HEK293 (cell line): ENCODE results near the gene GJB3.

Source experiments
- CTCF ChIP-seq: fragments of 450-650 bp; formaldehyde crosslinking; IDR thresholded peaks from 2 replicates; pipeline ENCODE4 v1.5.1; 2016; ENCODE audit warnings: missing biosample characterization, missing genetic modification characterization
- TCF7L2 ChIP-seq: IDR thresholded peaks from 2 replicates; pipeline ENCODE4 v1.6.1; 2011; ENCODE audit warnings: low read depth, mild to moderate bottlenecking, inconsistent platforms, low read length, moderate library complexity, borderline replicate concordance
- ZNF202 ChIP-seq: fragments of 450-650 bp; formaldehyde crosslinking; IDR thresholded peaks from 2 replicates; pipeline ENCODE4 v1.5.1; 2016; ENCODE audit warnings: missing biosample characterization, missing genetic modification characterization, borderline replicate concordance
- ZNF274 ChIP-seq, 2 experiments: fragments of 200-500 bp in 1 of 2; fragments of 450-650 bp in 1 of 2; sonication (Bioruptor generic) in 1 of 2; formaldehyde crosslinking in 1 of 2; IDR thresholded peaks; 2 replicates each; pipeline versions ENCODE4 v1.5.1 to v1.6.1; 2014 to 2016; ENCODE audit warnings: borderline replicate concordance in 1 of 2, inconsistent platforms in 1 of 2, low read length in 1 of 2, missing biosample characterization in 1 of 2, missing genetic modification characterization in 1 of 2
- ZNF335 ChIP-seq: fragments of 450-650 bp; formaldehyde crosslinking; conservative IDR thresholded peaks from 2 replicates; pipeline ENCODE4 v1.5.1; 2016; ENCODE audit warnings: missing biosample characterization, missing genetic modification characterization
- ZNF398 ChIP-seq: fragments of 450-650 bp; formaldehyde crosslinking; IDR thresholded peaks from 2 replicates; pipeline ENCODE4 v1.5.1; 2017; ENCODE audit warnings: missing biosample characterization, missing genetic modification characterization
- TF ChIP-seq, protein P1 (sequence below): fragments of 450-650 bp; formaldehyde crosslinking; IDR thresholded peaks from 2 replicates; pipeline ENCODE4 v1.5.1; 2016; ENCODE audit warnings: missing biosample characterization, missing genetic modification characterization
- TF ChIP-seq, protein P2 (sequence below): fragments of 450-650 bp; formaldehyde crosslinking; IDR thresholded peaks from 2 replicates; pipeline ENCODE4 v1.5.1; 2016; ENCODE audit warnings: missing biosample characterization, missing genetic modification characterization

DNA sequence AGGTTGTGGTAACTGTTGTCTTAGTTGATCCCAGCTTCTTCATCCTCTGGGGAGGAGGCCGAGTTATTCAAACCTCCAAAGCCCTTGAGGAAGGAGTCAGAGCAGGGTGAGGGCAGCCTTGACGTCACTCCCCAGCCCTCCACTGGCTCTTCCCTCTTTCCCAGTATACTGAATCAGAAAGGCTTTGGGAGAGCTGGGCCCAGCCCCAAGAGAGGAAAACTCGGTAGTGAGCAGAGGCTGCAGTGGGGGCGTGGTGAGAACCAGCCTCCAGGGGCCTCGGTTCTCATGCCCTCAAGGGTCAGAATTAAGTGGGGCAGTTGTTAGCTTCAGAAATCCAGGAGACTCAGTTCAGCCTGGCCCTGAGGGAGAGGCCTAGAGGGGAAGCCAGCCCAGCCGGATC lies 10.0 kb downstream of the GJB3 start:
- TF ChIP-seq, protein P1, sequence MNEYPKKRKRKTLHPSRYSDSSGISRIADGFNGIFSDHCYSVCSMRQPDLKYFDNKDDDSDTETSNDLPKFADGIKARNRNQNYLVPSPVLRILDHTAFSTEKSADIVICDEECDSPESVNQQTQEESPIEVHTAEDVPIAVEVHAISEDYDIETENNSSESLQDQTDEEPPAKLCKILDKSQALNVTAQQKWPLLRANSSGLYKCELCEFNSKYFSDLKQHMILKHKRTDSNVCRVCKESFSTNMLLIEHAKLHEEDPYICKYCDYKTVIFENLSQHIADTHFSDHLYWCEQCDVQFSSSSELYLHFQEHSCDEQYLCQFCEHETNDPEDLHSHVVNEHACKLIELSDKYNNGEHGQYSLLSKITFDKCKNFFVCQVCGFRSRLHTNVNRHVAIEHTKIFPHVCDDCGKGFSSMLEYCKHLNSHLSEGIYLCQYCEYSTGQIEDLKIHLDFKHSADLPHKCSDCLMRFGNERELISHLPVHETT (tag by site-specific recombination): no peak
- TF ChIP-seq ZNF398 (tag by site-specific recombination): no peak
- TF ChIP-seq, protein P2, sequence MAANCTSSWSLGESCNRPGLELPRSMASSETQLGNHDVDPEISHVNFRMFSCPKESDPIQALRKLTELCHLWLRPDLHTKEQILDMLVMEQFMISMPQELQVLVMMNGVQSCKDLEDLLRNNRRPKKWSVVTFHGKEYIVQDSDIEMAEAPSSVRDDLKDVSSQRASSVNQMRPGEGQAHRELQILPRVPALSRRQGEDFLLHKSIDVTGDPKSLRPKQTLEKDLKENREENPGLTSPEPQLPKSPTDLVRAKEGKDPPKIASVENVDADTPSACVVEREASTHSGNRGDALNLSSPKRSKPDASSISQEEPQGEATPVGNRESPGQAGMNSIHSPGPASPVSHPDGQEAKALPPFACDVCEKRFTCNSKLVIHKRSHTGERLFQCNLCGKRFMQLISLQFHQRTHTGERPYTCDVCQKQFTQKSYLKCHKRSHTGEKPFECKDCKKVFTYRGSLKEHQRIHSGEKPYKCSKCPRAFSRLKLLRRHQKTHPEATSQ (tag by site-specific recombination): no peak
- TF ChIP-seq CTCF (tag by site-specific recombination): no peak
- no peak for TF ChIP-seq ZNF274 (IDR thresholded peaks at IDR 0.05; ENCODE audit: low read length)
- no peak for TF ChIP-seq ZNF274 (tag by site-specific recombination; IDR thresholded peaks at IDR 0.05; ENCODE audit: borderline replicate concordance)
- TF ChIP-seq TCF7L2: no peak
- no peak for TF ChIP-seq ZNF335 (tag by site-specific recombination)
- no peak for TF ChIP-seq ZNF202
